ENCODE results near the gene IL17RD.

DNA sequence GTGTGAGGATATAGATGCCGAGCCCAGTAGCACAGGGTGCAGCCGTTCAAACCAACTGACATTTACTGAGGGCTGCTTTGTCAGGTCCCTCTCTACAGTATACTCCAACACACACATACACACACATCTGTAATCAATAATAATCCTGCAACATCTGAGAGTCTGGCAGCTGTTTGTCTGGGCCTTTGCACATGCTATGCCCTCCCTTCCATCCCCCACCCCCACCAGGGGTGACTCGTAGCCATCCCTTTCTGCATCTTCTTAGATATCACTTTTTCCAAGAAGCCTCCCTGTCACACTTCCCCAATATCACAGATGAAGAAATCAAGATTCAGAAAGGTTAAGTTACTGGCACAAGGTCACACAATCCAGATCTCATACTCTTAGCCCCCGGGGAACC, 91.0 kb downstream of the IL17RD start:
- TF ChIP-seq, protein P1, sequence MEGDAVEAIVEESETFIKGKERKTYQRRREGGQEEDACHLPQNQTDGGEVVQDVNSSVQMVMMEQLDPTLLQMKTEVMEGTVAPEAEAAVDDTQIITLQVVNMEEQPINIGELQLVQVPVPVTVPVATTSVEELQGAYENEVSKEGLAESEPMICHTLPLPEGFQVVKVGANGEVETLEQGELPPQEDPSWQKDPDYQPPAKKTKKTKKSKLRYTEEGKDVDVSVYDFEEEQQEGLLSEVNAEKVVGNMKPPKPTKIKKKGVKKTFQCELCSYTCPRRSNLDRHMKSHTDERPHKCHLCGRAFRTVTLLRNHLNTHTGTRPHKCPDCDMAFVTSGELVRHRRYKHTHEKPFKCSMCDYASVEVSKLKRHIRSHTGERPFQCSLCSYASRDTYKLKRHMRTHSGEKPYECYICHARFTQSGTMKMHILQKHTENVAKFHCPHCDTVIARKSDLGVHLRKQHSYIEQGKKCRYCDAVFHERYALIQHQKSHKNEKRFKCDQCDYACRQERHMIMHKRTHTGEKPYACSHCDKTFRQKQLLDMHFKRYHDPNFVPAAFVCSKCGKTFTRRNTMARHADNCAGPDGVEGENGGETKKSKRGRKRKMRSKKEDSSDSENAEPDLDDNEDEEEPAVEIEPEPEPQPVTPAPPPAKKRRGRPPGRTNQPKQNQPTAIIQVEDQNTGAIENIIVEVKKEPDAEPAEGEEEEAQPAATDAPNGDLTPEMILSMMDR (conservative IDR thresholded peaks at IDR 0.05) = no peak
- no peak for TF ChIP-seq EZH2 (IDR thresholded peaks at IDR 0.05; ENCODE audit: low read depth)
